Activated CD4-positive, alpha-beta T cell treated with anti-CD3 and anti-CD28 coated beads, Interleukin-2, amount 50 U/mL, for 48 hours (primary cell): ENCODE measurements around the gene CAMK4.
"Not testable (repeated sequence)": the region's sequence is repeated elsewhere in the genome, so short reads cannot be mapped to it uniquely, and the experiment has no call there.

Experiments
- DNase-seq, 2 experiments: peaks; one replicate each; pipeline ENCODE4 v3.0.0-alpha.2; 2020

Gene CAMK4

GRCh38 chr5:111261610-111262009 lies 37.4 kb downstream of the CAMK4 start:
- no peak for DNase-seq

GRCh38 chr5:111262153-111262552 lies 38.0 kb downstream of the CAMK4 start:
- DNase-seq: no peak

- DNase-seq: no peak
Measured at GRCh38 chr5:111262815-111263214, 38.6 kb downstream of the CAMK4 start.

DNA sequence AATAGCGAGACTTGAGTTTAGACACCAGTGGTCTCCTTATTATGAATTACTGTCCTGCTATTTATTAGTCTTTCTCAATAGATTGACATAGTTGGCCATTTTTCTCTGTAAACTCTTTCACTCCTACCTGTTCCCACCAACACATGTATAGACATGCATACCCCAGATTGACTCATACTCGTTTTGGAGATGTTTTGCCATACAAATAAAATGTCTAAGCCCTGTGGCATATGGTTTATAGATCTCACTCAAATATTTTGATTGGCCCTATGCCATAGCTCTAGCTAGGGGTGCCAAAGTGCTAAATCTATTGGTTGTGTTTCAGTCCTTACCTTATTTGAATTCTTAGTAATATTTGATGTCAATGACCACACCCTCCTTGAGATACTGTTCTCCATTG lies 42.3 kb downstream of the CAMK4 start:
- no peak for DNase-seq

DNA sequence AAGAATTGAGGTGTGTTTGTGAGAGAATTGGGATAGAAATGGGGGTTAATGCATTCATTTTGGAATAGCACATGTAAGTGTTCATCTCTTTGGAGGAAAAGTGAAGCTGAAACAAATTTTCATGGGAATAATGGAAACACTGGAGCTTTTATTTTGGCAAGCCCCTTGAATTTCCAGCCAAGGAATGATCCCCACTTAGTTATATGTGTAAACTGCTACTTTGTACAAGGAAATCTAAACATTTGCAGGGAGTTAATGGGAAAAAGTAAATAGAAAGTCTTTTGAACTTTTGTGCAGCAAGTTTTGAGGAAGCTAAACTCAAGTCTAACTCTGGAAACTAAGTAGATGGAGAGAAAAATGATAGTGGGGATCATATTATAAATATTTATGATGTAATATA lies 44.1 kb downstream of the CAMK4 start:
- no peak for DNase-seq

GRCh38 chr5:111271885-111272284 lies 47.7 kb downstream of the CAMK4 start:
- DNase-seq: no peak

DNA sequence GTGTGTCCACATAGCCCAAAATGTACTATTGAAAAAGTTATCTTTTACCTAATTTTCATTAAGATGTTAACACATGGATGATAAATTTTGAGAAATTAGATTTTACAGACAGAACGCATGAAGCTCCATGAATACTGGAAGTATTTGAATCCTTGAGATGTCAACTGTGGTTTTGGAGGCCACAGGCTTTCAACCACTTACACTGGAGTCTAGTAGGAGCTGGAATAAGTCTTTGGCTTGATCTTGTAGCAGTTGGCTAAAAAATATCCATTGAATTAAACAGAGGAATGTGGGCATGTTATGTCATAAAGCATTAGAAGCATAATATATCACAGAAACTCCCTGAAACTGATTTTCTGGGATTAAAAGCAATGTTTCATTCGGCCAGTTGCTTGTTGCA lies 52.9 kb downstream of the CAMK4 start:
- DNase-seq: no peak

GRCh38 chr5:111278858-111279504 lies 54.8 kb downstream of the CAMK4 start:
- DNase-seq: peak; percentile 94

- DNase-seq: no peak
Measured at GRCh38 chr5:111280282-111280951, 56.2 kb downstream of the CAMK4 start.

- DNase-seq: no peak
Measured at GRCh38 chr5:111282798-111283197, 58.6 kb downstream of the CAMK4 start.

DNA sequence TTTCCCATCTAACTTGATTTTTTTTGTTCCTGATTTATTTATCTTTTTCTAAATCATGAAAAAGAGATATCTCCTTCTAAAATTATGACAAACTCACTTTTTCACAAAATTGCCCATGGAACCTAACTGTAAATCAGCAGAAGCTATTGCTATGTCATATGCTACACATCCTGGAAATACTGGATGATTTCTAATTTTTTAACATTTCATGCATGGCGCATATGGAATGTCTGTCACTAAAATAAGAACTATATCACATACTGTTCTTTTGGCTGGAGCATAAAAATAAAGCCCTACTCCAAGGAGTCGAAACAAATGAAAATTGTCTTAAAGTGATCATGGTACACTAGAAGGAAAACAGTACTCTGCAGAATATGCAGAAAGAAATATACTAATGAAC lies 60.6 kb downstream of the CAMK4 start:
- no peak for DNase-seq

DNA sequence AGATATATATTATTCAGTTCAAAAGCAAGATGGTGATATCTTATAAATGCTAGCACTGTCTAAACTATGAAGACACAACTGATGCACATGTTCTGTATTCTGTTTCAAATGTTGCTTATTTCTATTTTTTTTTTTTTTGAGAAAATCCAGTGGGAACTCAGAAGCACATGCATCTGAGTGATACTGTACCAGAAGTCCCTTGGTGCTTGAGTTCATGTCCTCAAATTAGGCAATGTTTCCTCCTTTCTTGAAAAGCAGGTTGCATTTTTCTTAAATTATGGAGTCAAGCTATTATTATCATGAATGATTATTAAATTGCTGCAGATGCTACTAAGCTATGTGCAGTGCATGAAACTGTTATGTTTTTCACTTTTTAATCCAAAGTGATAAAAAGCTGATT lies 70.4 kb downstream of the CAMK4 start:
- no peak for DNase-seq

GRCh38 chr5:111295649-111296048 lies 71.5 kb downstream of the CAMK4 start:
- DNase-seq: no peak

- DNase-seq: no peak
Measured at GRCh38 chr5:111296570-111296969, 72.4 kb downstream of the CAMK4 start.

DNA sequence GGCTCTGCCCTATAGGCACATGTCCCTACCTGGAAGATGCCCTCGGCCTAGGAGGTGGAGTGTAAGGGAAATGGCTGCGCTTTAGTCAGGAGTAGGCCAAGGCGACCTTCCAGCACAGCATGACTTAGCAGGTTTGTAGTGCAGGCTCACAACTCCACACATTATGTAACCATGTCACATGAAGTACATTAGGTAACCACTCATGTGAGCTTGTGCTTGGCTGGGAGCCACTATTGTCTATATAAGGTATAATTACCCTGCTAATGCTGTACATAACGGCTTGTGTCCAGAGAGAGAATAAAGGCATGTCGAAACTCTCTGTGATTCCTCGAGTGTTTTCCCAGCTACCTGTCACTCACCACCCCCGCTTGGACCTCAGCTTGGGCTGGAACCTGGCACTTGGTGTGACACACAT lies 74.9 kb downstream of the CAMK4 start:
- no peak for DNase-seq

GRCh38 chr5:111299831-111300432 lies 75.7 kb downstream of the CAMK4 start:
- DNase-seq: no peak

GRCh38 chr5:111301264-111301663 lies 77.1 kb downstream of the CAMK4 start:
- no peak for DNase-seq

GRCh38 chr5:111302043-111302442 lies 77.9 kb downstream of the CAMK4 start:
- DNase-seq: not testable (repeated sequence)

- no peak for DNase-seq
Measured at GRCh38 chr5:111308951-111309350, 84.8 kb downstream of the CAMK4 start.

DNA sequence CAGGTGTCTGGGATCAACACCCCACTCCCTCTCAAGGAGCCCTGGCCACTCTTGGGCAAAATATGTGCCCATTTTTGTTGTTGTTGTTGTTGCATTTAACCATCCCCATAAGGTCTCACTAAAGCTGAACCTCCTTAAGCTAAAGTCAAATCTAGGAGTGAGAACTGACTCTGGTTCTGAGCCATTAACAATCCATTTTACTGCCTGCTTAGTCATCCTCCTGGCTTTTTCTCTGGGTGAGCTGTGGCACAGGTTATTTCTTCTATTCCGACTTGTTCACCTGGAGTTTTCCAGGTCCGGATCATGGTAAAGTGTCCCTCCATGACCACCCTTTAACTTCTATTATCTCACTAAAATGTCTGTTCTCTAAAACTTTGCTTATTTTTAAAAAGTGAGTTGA lies 85.2 kb downstream of the CAMK4 start:
- no peak for DNase-seq

GRCh38 chr5:111310711-111311620 lies 86.8 kb downstream of the CAMK4 start:
- no peak for DNase-seq

GRCh38 chr5:111311666-111312065 lies 87.5 kb downstream of the CAMK4 start:
- no peak for DNase-seq

GRCh38 chr5:111313017-111313724 lies 89.0 kb downstream of the CAMK4 start:
- DNase-seq: no peak
